G401.6 (cell line): ENCODE measurements around the gene CHRM1.
"Not testable (repeated sequence)": the region's sequence is repeated elsewhere in the genome, so short reads cannot be mapped to it uniquely, and the experiment has no call there.

ENCODE experiments used
- FAIRE-seq: peaks from 2 replicates; lab custom pipeline; 2012; peaks lifted over from hg19 to GRCh38; lab: Jason Lieb, UNC

CHRM1 gene

DNA sequence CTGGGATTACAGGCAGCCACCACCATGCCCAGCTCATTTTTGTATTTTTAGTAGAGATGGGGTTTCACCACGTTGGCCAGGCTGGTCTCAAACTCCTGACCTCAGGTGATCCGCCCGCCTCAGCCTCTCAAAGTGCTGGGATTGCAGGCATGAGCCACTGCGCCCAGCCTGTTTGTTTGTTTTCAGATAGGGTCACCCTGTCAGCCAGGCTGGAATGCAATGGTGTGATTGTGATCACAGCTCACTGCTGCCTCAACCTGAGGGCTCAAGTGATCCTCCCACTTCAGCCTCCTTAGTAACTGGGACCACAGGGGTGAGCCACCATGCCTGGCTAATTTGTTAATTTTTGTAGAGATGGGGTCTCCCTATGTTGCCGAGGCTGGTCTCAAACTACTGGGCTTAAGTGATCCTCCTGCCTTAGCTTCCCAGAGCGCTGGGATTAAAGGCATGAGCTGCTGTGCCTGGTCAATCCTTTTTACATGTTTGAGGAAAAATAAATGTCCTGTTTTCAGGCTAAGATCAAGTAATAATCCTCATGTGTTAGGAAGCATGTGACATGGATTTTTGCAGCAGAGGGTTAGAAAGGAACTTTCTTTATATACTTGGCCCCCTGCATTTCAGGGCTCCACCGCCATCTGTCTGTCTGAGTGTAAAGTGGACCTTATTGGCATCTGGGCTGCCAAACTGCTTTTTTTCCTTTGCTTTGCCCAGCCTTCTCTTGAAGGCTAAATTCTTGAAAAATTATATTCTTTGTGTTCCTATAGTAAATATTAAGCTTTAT is 45.3 kb downstream of the CHRM1 start:
- no peak for FAIRE-seq

DNA sequence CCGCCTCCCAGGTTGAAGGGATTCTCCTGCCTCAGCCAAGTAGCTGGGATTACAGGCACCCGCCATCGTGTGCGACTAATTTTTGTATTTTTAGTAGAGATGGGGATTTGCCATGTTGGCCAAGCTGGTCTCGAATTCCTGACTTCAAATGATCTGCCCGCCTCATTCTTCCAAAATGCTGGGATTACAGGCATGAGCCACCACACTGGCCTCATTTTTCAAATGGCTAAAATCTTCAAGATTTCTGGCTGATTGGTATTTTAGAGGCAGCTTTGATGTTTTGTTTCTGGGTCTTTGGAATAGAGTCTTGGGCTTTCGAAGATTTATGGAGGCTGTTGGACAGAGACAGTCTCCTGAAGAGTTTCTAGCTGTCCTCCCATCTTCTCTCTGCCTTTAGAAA is 46.3 kb downstream of the CHRM1 start:
- no peak for FAIRE-seq

DNA sequence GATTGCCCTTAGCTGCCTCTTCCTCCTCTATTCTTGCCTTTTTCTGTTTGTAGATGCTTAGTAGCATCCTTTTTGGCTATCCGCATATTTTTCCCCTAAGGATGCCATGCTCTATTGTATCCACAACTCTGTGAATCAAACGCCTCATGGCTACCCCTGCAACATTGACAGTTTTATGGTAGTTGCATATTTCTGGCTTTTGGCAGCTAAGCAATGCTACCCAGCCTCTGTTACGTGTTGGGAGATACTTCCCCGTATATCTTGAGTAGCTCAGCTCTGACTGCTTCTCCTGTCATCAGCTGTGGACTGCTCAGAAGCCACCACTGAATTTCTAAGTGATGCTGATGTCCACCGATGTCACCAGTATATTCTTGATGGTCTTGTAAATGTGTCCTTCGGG is 55.5 kb downstream of the CHRM1 start:
- no peak for FAIRE-seq

DNA sequence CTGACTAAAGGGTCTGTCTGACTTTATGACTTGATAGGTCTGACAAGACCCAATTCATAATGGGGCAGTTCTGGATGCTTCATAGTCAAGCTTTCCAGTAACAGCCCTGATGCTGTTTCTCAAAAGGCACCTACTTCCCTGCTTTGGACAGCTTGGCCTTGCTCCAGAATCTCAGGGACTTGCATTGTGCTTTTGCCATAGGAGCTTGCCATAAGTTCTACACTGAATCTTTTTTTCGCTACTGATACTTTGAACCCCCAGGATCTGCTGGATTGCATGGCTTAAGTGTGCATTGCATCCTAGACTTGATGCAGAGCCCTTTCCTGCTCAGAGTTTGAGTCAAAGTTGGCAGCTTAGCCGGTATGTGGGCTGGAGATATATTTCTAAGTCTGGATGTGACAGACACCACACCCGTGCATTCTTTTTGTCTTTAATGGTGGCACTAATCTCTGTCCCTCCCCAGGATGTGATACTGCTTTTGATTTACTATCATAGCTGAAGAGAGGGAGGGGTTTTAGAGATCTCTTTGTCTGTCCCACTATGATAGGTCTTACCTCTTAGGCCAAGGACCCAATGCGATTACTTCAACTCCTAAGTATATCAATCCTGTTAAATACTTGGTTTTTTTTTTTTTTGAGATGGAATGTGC is 57.4 kb downstream of the CHRM1 start:
- no peak for FAIRE-seq

DNA sequence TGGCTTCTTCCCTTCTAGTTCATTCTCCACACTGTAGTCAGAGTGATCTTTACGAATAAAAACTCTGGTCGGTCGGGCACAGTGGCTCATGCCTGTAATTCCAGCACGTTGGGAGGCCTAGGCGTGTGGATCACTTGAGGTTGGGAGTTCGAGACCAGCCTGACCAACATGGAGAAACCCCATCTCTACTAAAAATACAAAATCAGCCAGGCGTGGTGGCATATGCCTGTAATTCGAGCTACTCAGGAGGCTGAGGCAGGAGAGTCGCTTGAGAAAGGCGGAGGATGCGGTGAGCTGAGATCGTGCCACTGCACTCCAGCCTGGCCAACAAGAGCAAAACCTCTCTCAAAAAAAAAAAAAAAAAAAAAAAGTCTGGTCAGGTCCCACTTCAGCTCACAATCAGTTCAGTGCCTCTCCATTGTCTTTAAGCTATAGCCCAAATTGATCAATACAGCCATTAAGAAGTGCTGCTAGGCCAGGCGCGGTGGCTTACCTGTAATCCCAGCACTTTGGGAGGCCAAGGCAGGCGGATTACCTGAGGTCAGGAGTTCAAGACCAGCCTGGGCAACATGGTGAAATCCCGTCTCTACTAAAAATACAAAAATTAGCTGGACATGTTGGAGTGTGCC is 59.5 kb downstream of the CHRM1 start:
- FAIRE-seq = not testable (repeated sequence)

DNA sequence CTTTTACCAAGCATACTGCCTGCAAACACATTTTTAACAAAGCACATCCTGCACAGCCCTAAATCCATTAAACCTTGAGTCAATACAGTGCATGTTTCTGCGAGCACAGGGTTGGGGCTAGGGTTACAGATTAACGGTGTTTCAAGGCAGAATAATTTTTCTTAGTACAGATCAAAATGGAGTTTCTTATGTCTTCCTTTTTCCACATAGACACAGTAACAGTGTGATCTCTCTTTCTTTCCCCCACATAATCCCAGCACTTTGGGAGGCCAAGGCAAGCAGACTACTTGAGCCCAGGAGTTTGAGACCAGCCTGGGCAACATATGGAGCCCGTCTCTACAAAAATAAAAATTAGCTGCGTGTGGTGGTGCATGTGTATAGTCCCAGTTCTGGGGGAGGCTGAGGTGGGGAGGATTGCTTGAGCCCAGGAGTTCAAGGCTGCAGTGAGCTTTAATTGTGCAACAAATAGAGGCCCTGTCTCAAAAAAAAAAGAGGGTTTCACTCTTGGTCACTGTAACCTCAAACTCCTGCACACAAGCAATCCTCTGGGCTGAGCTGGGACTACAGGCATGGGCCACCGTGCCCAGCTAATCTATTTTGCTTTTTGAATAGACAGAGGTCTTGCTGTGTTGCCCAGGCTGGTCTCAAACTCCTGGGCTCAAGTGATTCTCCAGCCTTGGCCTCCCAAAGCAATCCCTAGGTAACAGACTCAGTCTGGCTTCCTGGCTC is 60.2 kb downstream of the CHRM1 start:
- no peak for FAIRE-seq

DNA sequence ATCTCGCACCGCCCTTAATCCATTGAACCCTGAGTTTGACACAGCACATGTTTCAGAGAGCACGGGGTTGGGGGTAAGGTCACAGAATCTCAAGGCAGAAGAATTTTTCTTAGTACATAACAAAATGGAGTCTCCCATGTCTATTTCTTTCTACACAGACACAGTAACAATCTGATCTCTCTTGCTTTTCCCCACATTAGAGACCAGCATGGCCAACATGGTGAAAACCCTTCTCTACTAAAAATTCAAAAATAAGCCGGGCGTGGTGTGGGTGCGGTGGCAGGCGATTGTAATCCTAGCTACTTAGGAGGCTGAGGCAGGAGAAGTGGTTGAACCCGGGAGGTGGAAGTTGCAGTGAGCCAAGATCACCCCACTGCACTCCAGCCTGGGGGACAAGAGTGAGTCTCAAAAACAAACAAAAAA is 61.9 kb downstream of the CHRM1 start:
- FAIRE-seq = not testable (repeated sequence)
